Loucy (cell line): Measurements from ENCODE around the gene PLEKHN1.

Experiments used
- CTCF ChIP-seq: fragments of 200-600 bp; sonication (generic); conservative IDR thresholded peaks from 2 replicates; pipeline ENCODE4 v1.5.1; 2014; ENCODE audit warnings: mild to moderate bottlenecking, antibody characterized with exemption, low read length
- EZH2phosphoT487 ChIP-seq: fragments of 200-600 bp; IDR thresholded peaks from 2 replicates; pipeline ENCODE4 v1.6.1; 2018; ENCODE audit warnings: antibody characterized with exemption, mild to moderate bottlenecking, moderate library complexity, borderline replicate concordance

GRCh38 chr1:953524-954320 is 12.6 kb upstream of the PLEKHN1 start:
- TF ChIP-seq CTCF: no peak
- no peak for TF ChIP-seq EZH2phosphoT487
